Heart right ventricle (tissue), 16 donors: ENCODE data around the gene ARSA. TPM values are rescaled to one million over a fixed set of nuclear protein-coding genes. Genes with fewer than 3 reads are reported as not detected.

Experiments used
- ATAC-seq, 8 donors: fragments of 200-7000 bp; cut with Tn5 transposase; one replicate each; pipeline ENCODE4 v1.9.1; 2020; ENCODE audit warnings: mild to moderate bottlenecking in 8 of 8, moderate library complexity in 8 of 8, moderate number of reproducible peaks in 1 of 8
- DNase-seq, 2 donors: peaks; one replicate each; pipeline ENCODE4 v3.0.0-alpha.2; 2020
- H3K27ac ChIP-seq, 10 donors: fragments of 200-600 bp; sonication (generic) in 2 of 10; one replicate each; pipeline versions ENCODE4 v1.5.0 to v1.8.0; 2020 to 2022; ENCODE audit warnings: mild to moderate bottlenecking in 3 of 10
- H3K27me3 ChIP-seq, 7 donors: fragments of 200-600 bp; one replicate each; pipeline ENCODE4 v1.8.0; 2021 to 2022; ENCODE audit warnings: mild to moderate bottlenecking in 2 of 7
- H3K36me3 ChIP-seq, 9 donors: fragments of 200-600 bp; sonication (generic) in 1 of 9; one replicate each; pipeline versions ENCODE4 v1.5.0 to v1.8.0; 2020 to 2022; ENCODE audit warnings: mild to moderate bottlenecking in 2 of 9
- H3K4me1 ChIP-seq, 9 donors: fragments of 200-600 bp; sonication (generic) in 1 of 9; one replicate each; pipeline versions ENCODE4 v1.5.0 to v1.8.0; 2020 to 2022; ENCODE audit warnings: mild to moderate bottlenecking in 4 of 9
- H3K4me3 ChIP-seq, 10 donors: fragments of 200-600 bp; sonication (generic) in 2 of 10; one replicate each; pipeline versions ENCODE4 v1.5.0 to v1.8.0; 2020 to 2022; ENCODE audit warnings: mild to moderate bottlenecking in 7 of 10, moderate library complexity in 2 of 10
- H3K9me3 ChIP-seq, 11 donors: fragments of 200-600 bp in 10 of 11; sonication (generic) in 2 of 11; one replicate each; pipeline versions ENCODE4 v1.5.0 to v1.8.0; 2013 to 2022; ENCODE audit warnings: mild to moderate bottlenecking in 2 of 11, control low read depth in 1 of 11, moderate library complexity in 1 of 11
- WGBS, 2 donors: extraction: QIAGEN DNeasy Blood & Tissue Kit; methylation state at CpG; one replicate each; pipeline ENCODE4 v1.1.7; 2013; ENCODE audit warnings: inconsistent platforms in 1 of 2; 5-methylcytosine and 5-hydroxymethylcytosine counted together
- intact Hi-C, 10 donors: fragments of 100-400 bp; cut with DNase I; formaldehyde crosslinking; loops; one replicate each; pipeline versions ENCODE4 v1.11.1 to v1.14.2; 2022
- polyA plus RNA-seq, 2 donors: library from polyadenylated mRNA; stranded (reverse); fragments of 200-250 nt; gene quantifications; one replicate each; pipeline ENCODE4 v1.2.3, GENCODE V29; 2013
- total RNA-seq, 10 donors: library from RNA; stranded (reverse); fragmentation: NEBNext Ultra II Directional in 3 of 10; extraction: Animal tissue kit (Norgen Biotek cat#: 25700) in 3 of 10; gene quantifications; one replicate each; pipeline versions ENCODE4 v1.2.1 to v1.2.4, GENCODE V29; 2021 to 2023
- TF ChIP-seq, protein P1 (sequence below), 9 donors: fragments of 200-600 bp; sonication (generic) in 2 of 9; IDR thresholded peaks; one replicate each; pipeline versions ENCODE4 v1.5.0 to v1.8.0; 2021 to 2022; ENCODE audit warnings: antibody characterized with exemption in 9 of 9, mild to moderate bottlenecking in 5 of 9, moderate library complexity in 1 of 9
- donor health status: Arrhythmogenic right ventricular cardiomyopathy.
- donor health status: ischemic (EF 13 %, LVEDD 7.1; RV severe dilation, severe dysfunction).
- donor health status: healthy with polysubstance abuse.
- donor health status: DM: no; HTN: yes; CAD: no.
- donor health status: DM: no; HTN: no; CAD: no.
- donor health status: ischemic (EF 25% LVEDD 6.9; RV normal size, moderate dysfunction).
- donor health status: ischemic (EF 25% LVEDD 5.7; RV mildly dilated, moderate dysfunction).
- donor health status: healthy.
- donor health status: DM: yes; HTN: yes; CAD: no.
- donor health status: Ischemic cardiomyopathy.
- donor health status: ischemic (EF 35%, LVEDD 5.7; RV mildly dilated, moderate dysfunction).
- donor health status: nonischemic (EF 11% LVEDD 7.7; RV severe dilation, severe dysfunction).
- donor health status: DM: yes; HTN: yes; CAD: no.
- donor health status: PGD.
- donor health status: ischemic (EF 29% LVEDD 5.4; RV normal size, mild dysfunction).
- donor health status: nonischemic (EF 23%, LVEDD 6.1; RV moderate dilation, normal function).

The ARSA gene
- total and polyA plus RNA-seq, 12 donors, result 17.5 to 62.3 (median 26.0) TPM

DNA sequence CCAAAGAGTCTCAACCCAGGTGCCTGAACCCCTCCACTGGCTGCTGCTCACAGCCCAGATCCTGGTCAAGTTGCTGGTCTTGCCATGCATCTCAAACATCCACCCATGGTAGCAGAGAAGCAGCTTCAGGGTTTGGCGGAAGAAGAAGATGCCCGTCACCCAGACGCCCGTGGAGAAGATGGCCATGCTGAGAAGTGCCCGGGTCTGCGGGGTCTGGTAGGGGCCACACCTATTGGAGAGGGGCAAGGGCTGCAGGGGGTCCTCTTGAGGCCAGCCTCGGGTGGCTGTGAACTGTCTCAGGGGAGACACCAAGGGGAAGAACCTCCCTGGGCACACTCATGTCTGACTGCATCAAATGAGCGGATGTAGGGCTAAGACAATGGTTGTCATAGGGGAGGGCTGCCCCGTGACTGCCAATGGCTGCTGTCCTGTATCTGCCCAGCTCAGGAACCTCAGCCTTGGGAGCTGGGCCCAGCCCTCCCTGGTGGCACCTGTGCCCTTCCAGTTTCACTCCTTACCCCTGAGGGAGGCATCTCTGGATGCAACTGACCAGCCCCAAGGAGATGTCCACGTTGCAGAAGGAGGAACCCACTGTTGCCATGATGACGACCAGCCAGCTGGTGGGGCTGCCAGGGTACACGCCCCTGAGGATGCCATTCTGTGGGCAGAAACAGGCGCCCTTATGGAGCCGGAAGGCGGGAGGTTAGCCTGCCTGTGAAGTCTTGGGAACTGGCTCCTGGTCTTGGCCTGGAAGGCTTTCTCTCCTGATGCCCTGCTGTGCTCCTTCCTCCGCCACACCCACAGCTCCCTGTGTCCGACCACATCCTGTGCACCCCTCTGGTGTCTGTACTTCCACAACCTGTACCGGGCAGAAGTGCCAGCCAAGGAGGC is 50.9 kb downstream of the ARSA start:
- peak overlapping the region in 9 of 10 donors; percentile 80 to 100 (median 96) for H3K27ac ChIP-seq
- peaks cover 5 to 61% (median 48%) of the 10 kb centered on the region in 9 donors for H3K4me1 ChIP-seq
- DNase-seq, result no peak
- ATAC-seq, result peak in 1 of 8 donors; percentile 5
- peak overlapping the region in 9 of 10 donors; percentile 43 to 62 (median 57) for H3K4me3 ChIP-seq
- peaks cover 0 to 73% (median 11%) of the 10 kb centered on the region in 9 donors for H3K36me3 ChIP-seq
- no peaks in the 10 kb centered on the region for H3K27me3 ChIP-seq
- intact Hi-C loops, result loop anchor here in 3 of 10 donors (5.0 kb wide), 1 partner anchor 45 kb away; no protein-coding TSS in a partner anchor
- no peaks in the 10 kb centered on the region for H3K9me3 ChIP-seq
- TF ChIP-seq, protein P1, sequence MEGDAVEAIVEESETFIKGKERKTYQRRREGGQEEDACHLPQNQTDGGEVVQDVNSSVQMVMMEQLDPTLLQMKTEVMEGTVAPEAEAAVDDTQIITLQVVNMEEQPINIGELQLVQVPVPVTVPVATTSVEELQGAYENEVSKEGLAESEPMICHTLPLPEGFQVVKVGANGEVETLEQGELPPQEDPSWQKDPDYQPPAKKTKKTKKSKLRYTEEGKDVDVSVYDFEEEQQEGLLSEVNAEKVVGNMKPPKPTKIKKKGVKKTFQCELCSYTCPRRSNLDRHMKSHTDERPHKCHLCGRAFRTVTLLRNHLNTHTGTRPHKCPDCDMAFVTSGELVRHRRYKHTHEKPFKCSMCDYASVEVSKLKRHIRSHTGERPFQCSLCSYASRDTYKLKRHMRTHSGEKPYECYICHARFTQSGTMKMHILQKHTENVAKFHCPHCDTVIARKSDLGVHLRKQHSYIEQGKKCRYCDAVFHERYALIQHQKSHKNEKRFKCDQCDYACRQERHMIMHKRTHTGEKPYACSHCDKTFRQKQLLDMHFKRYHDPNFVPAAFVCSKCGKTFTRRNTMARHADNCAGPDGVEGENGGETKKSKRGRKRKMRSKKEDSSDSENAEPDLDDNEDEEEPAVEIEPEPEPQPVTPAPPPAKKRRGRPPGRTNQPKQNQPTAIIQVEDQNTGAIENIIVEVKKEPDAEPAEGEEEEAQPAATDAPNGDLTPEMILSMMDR (IDR thresholded peaks at IDR 0.05), result no peak
- 62 to 65% methylated on average over 18 of the region's 18 CpGs for WGBS, 2 donors

- H3K4me3 ChIP-seq, result peak overlapping the region in 3 of 10 donors; percentile 57 to 62 (median 59)
- WGBS, 2 donors, result 38 to 40% methylated on average over 5 of the region's 5 CpGs
- intact Hi-C loops, result loop anchor here in 3 of 10 donors (5.0 kb wide), 1 partner anchor 46 kb away; no protein-coding TSS in a partner anchor
- ATAC-seq (peak in 5 of 8 donors; percentile 17 to 47 (median 32)), DNase-seq (no peak)
- TF ChIP-seq, protein P1 (IDR thresholded peaks at IDR 0.05), result peak in 7 of 9 donors; percentile 11 to 60 (median 46)
- no peaks in the 10 kb centered on the region for H3K27me3 ChIP-seq
- H3K4me1 ChIP-seq, result peaks cover 5 to 60% (median 38%) of the 10 kb centered on the region in 9 donors
- H3K36me3 ChIP-seq, result peaks cover 0 to 79% (median 11%) of the 10 kb centered on the region in 9 donors
- no peaks in the 10 kb centered on the region for H3K9me3 ChIP-seq
- H3K27ac ChIP-seq, result peak overlapping the region in 5 of 10 donors; percentile 5 to 100 (median 30)
These were observed 51.9 kb downstream of the ARSA start for GRCh38 chr22:50576070-50576469.

- no peaks in the 10 kb centered on the region for H3K27me3 ChIP-seq
- intact Hi-C loops, result loop anchor here in 3 of 10 donors (5.0 kb wide), 1 partner anchor 47 kb away; no protein-coding TSS in a partner anchor
- 76 to 81% methylated on average over 8 of the region's 8 CpGs for WGBS, 2 donors
- TF ChIP-seq, protein P1 (IDR thresholded peaks at IDR 0.05), result no peak
- H3K27ac ChIP-seq, result peak overlapping the region in 4 of 10 donors; percentile 4 to 100 (median 20)
- no peak for ATAC-seq
- H3K9me3 ChIP-seq, result no peaks in the 10 kb centered on the region
- peaks cover 0 to 80% (median 11%) of the 10 kb centered on the region in 9 donors for H3K36me3 ChIP-seq
- DNase-seq, result no peak
- peaks cover 5 to 57% (median 33%) of the 10 kb centered on the region in 9 donors for H3K4me1 ChIP-seq
- no peak overlapping the region for H3K4me3 ChIP-seq
These were observed 52.5 kb downstream of the ARSA start for GRCh38 chr22:50575426-50575941.

Other genes with a start within 250 kb of the ARSA start
- 10 to 100 TPM; 41.0 to 73.0 (median 49.7) TPM for gene SBF1, start 153.1 kb downstream of the ARSA start, total RNA-seq
- 10 to 100 TPM; 43.2 to 48.6 TPM for gene SBF1, start 153.1 kb downstream of the ARSA start, polyA plus RNA-seq
- gene ADM2, start 146.6 kb downstream of the ARSA start, total RNA-seq, result under 1 TPM in 3 of 10 donors, not detected in 7; 0.09 to 0.53 (median 0.15) TPM
- under 1 TPM; 0.07 to 0.29 TPM for gene ADM2, start 146.6 kb downstream of the ARSA start, polyA plus RNA-seq
- not detected for gene MIOX, start 141.3 kb downstream of the ARSA start, total RNA-seq
- not detected for gene MIOX, start 141.3 kb downstream of the ARSA start, polyA plus RNA-seq
- gene LMF2, start 120.5 kb downstream of the ARSA start, total RNA-seq, result 10 to 100 TPM; 18.8 to 37.5 (median 22.9) TPM
- 10 to 100 TPM; 40.4 to 42.5 TPM for gene LMF2, start 120.5 kb downstream of the ARSA start, polyA plus RNA-seq
- 10 to 100 TPM; 21.7 to 31.9 (median 26.2) TPM for gene NCAPH2, start 119.9 kb downstream of the ARSA start, total RNA-seq
- gene NCAPH2, start 119.9 kb downstream of the ARSA start, polyA plus RNA-seq, result 10 to 100 TPM; 38.0 to 54.8 TPM
- 1 to 10 TPM in 2 of 10 donors, under 1 TPM in 2, not detected in 6; 0.57 to 2.8 (median 0.92) TPM for gene SCO2, start 102.6 kb downstream of the ARSA start, total RNA-seq
- 1 to 10 TPM in 1 of 2 donors, not detected in 1; 2.0 TPM for gene SCO2, start 102.6 kb downstream of the ARSA start, polyA plus RNA-seq
- gene TYMP, start 98.1 kb downstream of the ARSA start, total RNA-seq, result 100 to 1,000 TPM in 1 of 10 donors, 10 to 100 TPM in 7, 1 to 10 TPM in 2; 8.4 to 113 (median 12.6) TPM
- gene TYMP, start 98.1 kb downstream of the ARSA start, polyA plus RNA-seq, result 10 to 100 TPM; 23.3 to 65.3 TPM
- 1 to 10 TPM in 1 of 10 donors, under 1 TPM in 3, not detected in 6; 0.11 to 1.3 (median 0.18) TPM for gene KLHDC7B, start 82.3 kb downstream of the ARSA start, total RNA-seq
- under 1 TPM in 1 of 2 donors, not detected in 1; 0.10 TPM for gene KLHDC7B, start 82.3 kb downstream of the ARSA start, polyA plus RNA-seq
- gene SYCE3, start 65.2 kb downstream of the ARSA start, total RNA-seq, result under 1 TPM in 2 of 10 donors, not detected in 8; 0.74 to 0.90 TPM
- gene SYCE3, start 65.2 kb downstream of the ARSA start, polyA plus RNA-seq, result not detected
- 100 to 1,000 TPM; 135 to 487 (median 415) TPM for gene CPT1B, start 49.7 kb downstream of the ARSA start, total RNA-seq
- 100 to 1,000 TPM in 1 of 2 donors, 10 to 100 TPM in 1; 61.2 to 351 TPM for gene CPT1B, start 49.7 kb downstream of the ARSA start, polyA plus RNA-seq
- gene CHKB, start 45.3 kb downstream of the ARSA start, total RNA-seq, result 10 to 100 TPM; 31.7 to 60.1 (median 39.9) TPM
- 100 to 1,000 TPM in 1 of 2 donors, 10 to 100 TPM in 1; 27.1 to 251 TPM for gene CHKB, start 45.3 kb downstream of the ARSA start, polyA plus RNA-seq
- gene MAPK8IP2, start 27.4 kb downstream of the ARSA start, total RNA-seq, result under 1 TPM; 0.08 to 0.52 (median 0.27) TPM
- gene MAPK8IP2, start 27.4 kb downstream of the ARSA start, polyA plus RNA-seq, result under 1 TPM; 0.22 to 0.49 TPM
- 10 to 100 TPM; 19.9 to 36.9 (median 24.7) TPM for gene SHANK3, start 44.7 kb upstream of the ARSA start, total RNA-seq
- 10 to 100 TPM; 14.3 to 59.8 TPM for gene SHANK3, start 44.7 kb upstream of the ARSA start, polyA plus RNA-seq
- 1 to 10 TPM in 1 of 10 donors, under 1 TPM in 8, not detected in 1; 0.28 to 1.1 (median 0.50) TPM for gene ACR, start 110.1 kb upstream of the ARSA start, total RNA-seq
- under 1 TPM; 0.13 to 0.66 TPM for gene ACR, start 110.1 kb upstream of the ARSA start, polyA plus RNA-seq
- gene RABL2B, start 155.5 kb upstream of the ARSA start, total RNA-seq, result 1 to 10 TPM; 4.7 to 9.2 (median 7.4) TPM
- gene RABL2B, start 155.5 kb upstream of the ARSA start, polyA plus RNA-seq, result 10 to 100 TPM in 1 of 2 donors, 1 to 10 TPM in 1; 6.5 to 11.6 TPM